GM12878 (cell line): Measurements from ENCODE around the gene PDE1C.

Experiments used
- POLR2AphosphoS2 ChIP-seq: IDR thresholded peaks from 2 replicates; pipeline ENCODE4 v1.6.1; 2011; ENCODE audit warnings: low read depth, mild to moderate bottlenecking, low read length, improper control_type of control experiment, moderate library complexity
- SMAD1 ChIP-seq: fragments of 450-650 bp; IDR thresholded peaks from 2 replicates; pipeline ENCODE4 v1.6.1; 2018; ENCODE audit warnings: mild to moderate bottlenecking, low read depth; ENCODE audit not compliant: partially characterized antibody
- ZBED1 ChIP-seq: IDR thresholded peaks from 2 replicates; pipeline ENCODE4 v1.6.1; 2016; ENCODE audit warnings: borderline replicate concordance
- ZSCAN29 ChIP-seq: fragments of 450-650 bp; IDR thresholded peaks from 2 replicates; pipeline ENCODE4 v1.6.1; 2017; ENCODE audit warnings: mild to moderate bottlenecking, moderate library complexity
- TF ChIP-seq, protein P1 (sequence below): IDR thresholded peaks from 2 replicates; pipeline ENCODE4 v1.6.1; 2012; ENCODE audit warnings: low read depth, low read length, improper control_type of control experiment
- TF ChIP-seq, protein P2 (sequence below): IDR thresholded peaks from 2 replicates; pipeline ENCODE4 v1.6.1; 2012; ENCODE audit warnings: improper control_type of control experiment, low read depth, low read length; ENCODE audit not compliant: insufficient replicate concordance
- TF ChIP-seq, protein P3 (sequence below): fragments of 450-650 bp; IDR thresholded peaks from 2 replicates; pipeline ENCODE4 v1.6.1; 2017; ENCODE audit warnings: mild to moderate bottlenecking, moderate library complexity
- TF ChIP-seq, protein P4 (sequence below), 3 experiments: IDR thresholded peaks in 2 of 3; conservative IDR thresholded peaks in 1 of 3; 2 replicates each; pipeline ENCODE4 v1.5.1; 2011; ENCODE audit warnings: low read depth in 3 of 3, low read length in 3 of 3, mild to moderate bottlenecking in 3 of 3, control low read depth in 2 of 3, moderate library complexity in 2 of 3, inconsistent platforms in 1 of 3, mixed read lengths in 1 of 3; ENCODE audit not compliant: control insufficient read depth in 2 of 3, insufficient read depth in 1 of 3; ENCODE audit errors: extremely low read depth in 1 of 3

DNA sequence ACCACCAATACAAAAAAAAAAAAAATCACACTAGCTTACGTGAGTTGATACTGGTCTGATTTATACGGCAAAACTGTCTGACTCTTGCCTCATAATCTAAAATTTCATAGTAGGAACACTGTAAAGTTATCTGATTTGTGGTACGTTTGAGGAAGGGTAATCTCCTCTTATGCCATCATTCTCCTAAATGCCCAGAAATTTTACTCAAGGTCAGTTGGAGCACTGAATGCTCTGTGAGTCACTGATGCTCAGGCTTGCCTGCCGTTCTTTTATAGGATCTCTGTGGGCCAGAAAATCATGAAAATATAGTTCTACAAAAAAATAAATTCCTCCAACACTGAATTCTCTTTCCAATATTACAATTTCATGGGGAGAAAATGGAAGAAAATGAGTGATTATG, 135.7 kb downstream of the PDE1C start:
- TF ChIP-seq, protein P1, sequence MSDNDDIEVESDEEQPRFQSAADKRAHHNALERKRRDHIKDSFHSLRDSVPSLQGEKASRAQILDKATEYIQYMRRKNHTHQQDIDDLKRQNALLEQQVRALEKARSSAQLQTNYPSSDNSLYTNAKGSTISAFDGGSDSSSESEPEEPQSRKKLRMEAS, result no peak
- TF ChIP-seq, protein P2, sequence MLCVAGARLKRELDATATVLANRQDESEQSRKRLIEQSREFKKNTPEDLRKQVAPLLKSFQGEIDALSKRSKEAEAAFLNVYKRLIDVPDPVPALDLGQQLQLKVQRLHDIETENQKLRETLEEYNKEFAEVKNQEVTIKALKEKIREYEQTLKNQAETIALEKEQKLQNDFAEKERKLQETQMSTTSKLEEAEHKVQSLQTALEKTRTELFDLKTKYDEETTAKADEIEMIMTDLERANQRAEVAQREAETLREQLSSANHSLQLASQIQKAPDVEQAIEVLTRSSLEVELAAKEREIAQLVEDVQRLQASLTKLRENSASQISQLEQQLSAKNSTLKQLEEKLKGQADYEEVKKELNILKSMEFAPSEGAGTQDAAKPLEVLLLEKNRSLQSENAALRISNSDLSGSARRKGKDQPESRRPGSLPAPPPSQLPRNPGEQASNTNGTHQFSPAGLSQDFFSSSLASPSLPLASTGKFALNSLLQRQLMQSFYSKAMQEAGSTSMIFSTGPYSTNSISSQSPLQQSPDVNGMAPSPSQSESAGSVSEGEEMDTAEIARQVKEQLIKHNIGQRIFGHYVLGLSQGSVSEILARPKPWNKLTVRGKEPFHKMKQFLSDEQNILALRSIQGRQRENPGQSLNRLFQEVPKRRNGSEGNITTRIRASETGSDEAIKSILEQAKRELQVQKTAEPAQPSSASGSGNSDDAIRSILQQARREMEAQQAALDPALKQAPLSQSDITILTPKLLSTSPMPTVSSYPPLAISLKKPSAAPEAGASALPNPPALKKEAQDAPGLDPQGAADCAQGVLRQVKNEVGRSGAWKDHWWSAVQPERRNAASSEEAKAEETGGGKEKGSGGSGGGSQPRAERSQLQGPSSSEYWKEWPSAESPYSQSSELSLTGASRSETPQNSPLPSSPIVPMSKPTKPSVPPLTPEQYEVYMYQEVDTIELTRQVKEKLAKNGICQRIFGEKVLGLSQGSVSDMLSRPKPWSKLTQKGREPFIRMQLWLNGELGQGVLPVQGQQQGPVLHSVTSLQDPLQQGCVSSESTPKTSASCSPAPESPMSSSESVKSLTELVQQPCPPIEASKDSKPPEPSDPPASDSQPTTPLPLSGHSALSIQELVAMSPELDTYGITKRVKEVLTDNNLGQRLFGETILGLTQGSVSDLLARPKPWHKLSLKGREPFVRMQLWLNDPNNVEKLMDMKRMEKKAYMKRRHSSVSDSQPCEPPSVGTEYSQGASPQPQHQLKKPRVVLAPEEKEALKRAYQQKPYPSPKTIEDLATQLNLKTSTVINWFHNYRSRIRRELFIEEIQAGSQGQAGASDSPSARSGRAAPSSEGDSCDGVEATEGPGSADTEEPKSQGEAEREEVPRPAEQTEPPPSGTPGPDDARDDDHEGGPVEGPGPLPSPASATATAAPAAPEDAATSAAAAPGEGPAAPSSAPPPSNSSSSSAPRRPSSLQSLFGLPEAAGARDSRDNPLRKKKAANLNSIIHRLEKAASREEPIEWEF, result no peak
- TF ChIP-seq, protein P3, sequence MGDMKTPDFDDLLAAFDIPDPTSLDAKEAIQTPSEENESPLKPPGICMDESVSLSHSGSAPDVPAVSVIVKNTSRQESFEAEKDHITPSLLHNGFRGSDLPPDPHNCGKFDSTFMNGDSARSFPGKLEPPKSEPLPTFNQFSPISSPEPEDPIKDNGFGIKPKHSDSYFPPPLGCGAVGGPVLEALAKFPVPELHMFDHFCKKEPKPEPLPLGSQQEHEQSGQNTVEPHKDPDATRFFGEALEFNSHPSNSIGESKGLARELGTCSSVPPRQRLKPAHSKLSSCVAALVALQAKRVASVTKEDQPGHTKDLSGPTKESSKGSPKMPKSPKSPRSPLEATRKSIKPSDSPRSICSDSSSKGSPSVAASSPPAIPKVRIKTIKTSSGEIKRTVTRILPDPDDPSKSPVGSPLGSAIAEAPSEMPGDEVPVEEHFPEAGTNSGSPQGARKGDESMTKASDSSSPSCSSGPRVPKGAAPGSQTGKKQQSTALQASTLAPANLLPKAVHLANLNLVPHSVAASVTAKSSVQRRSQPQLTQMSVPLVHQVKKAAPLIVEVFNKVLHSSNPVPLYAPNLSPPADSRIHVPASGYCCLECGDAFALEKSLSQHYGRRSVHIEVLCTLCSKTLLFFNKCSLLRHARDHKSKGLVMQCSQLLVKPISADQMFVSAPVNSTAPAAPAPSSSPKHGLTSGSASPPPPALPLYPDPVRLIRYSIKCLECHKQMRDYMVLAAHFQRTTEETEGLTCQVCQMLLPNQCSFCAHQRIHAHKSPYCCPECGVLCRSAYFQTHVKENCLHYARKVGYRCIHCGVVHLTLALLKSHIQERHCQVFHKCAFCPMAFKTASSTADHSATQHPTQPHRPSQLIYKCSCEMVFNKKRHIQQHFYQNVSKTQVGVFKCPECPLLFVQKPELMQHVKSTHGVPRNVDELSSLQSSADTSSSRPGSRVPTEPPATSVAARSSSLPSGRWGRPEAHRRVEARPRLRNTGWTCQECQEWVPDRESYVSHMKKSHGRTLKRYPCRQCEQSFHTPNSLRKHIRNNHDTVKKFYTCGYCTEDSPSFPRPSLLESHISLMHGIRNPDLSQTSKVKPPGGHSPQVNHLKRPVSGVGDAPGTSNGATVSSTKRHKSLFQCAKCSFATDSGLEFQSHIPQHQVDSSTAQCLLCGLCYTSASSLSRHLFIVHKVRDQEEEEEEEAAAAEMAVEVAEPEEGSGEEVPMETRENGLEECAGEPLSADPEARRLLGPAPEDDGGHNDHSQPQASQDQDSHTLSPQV, result no peak
- TF ChIP-seq POLR2AphosphoS2 (no peak), ZSCAN29 (no peak), ZBED1 (no peak), SMAD1 (no peak)
- TF ChIP-seq, protein P4, sequence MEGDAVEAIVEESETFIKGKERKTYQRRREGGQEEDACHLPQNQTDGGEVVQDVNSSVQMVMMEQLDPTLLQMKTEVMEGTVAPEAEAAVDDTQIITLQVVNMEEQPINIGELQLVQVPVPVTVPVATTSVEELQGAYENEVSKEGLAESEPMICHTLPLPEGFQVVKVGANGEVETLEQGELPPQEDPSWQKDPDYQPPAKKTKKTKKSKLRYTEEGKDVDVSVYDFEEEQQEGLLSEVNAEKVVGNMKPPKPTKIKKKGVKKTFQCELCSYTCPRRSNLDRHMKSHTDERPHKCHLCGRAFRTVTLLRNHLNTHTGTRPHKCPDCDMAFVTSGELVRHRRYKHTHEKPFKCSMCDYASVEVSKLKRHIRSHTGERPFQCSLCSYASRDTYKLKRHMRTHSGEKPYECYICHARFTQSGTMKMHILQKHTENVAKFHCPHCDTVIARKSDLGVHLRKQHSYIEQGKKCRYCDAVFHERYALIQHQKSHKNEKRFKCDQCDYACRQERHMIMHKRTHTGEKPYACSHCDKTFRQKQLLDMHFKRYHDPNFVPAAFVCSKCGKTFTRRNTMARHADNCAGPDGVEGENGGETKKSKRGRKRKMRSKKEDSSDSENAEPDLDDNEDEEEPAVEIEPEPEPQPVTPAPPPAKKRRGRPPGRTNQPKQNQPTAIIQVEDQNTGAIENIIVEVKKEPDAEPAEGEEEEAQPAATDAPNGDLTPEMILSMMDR (IDR thresholded peaks at IDR 0.05 in 2 of 3, conservative IDR thresholded peaks at IDR 0.05 in 1 of 3; ENCODE audit: control insufficient read depth in 2 of 3, extremely low read depth in 1 of 3, insufficient read depth in 1 of 3, low read depth in 3 of 3, low read length in 3 of 3), result no peak
